Neural crest cell (in vitro differentiated cells): ENCODE data around the gene SH3RF3. TPM values are rescaled to one million over a fixed set of nuclear protein-coding genes. Genes with fewer than 3 reads are reported as not detected.

Experiments used
- DNase-seq: peaks from one replicate; pipeline ENCODE4 v3.0.0; 2021; ENCODE audit warnings: low read depth, mixed read lengths, low spot score
- H3K27ac Mint-ChIP-seq: one replicate; pipeline ENCODE4 v1.8.0; 2021; ENCODE audit warnings: mild to moderate bottlenecking, mixed read lengths; ENCODE audit not compliant: unreplicated experiment
- H3K27me3 Mint-ChIP-seq: 2 replicates; pipeline ENCODE4 v1.8.0; 2021; ENCODE audit warnings: low read depth, mild to moderate bottlenecking, mixed read lengths
- H3K36me3 Mint-ChIP-seq: 2 replicates; pipeline ENCODE4 v1.8.0; 2021; ENCODE audit warnings: low read depth, mild to moderate bottlenecking, mixed read lengths
- H3K4me1 Mint-ChIP-seq: 2 replicates; pipeline ENCODE4 v1.8.0; 2021; ENCODE audit warnings: mixed read lengths
- H3K4me3 Mint-ChIP-seq: one replicate; pipeline ENCODE4 v1.8.0; 2021; ENCODE audit warnings: mild to moderate bottlenecking, mixed read lengths
- H3K9me3 Mint-ChIP-seq: 2 replicates; pipeline ENCODE4 v1.8.0; 2021; ENCODE audit warnings: mixed read lengths
- total RNA-seq: library from RNA; stranded (reverse); gene quantifications from 2 replicates; pipeline ENCODE4 v1.2.1, GENCODE V29; 2021
- TF ChIP-seq, protein P1 (sequence below): fragments of 200-600 bp; sonication (generic); conservative IDR thresholded peaks from 2 replicates; pipeline ENCODE4 v1.5.0; 2021; ENCODE audit warnings: antibody characterized with exemption, mild to moderate bottlenecking

The SH3RF3 gene
- total RNA-seq, 1 donor from 2014 or later = 0.70 TPM

DNA sequence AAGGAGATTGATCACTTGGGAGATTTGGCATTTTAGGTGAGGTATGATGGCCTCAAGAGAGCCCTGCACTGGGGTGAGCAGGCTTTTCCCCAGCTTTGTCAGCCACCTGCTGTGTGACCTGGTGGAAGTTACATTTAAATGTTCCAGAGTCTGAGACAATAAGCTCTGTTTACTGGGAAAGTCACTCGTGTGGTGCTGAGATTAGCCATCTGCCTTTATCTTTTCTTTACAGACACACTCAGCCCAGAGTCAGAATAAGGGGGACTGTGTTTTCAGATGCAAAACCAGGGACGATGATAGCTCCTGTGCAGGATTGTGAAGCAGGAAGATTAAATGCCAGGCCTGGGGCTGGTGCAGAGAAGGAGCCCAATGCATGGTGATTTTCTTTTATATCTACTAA is 47.9 kb downstream of the SH3RF3 start:
- DNase-seq = no peak
- Mint-ChIP-seq H3K27ac (no peak overlapping the region), H3K4me3 (no peak overlapping the region), H3K36me3 (peaks cover 2% of the 10 kb centered on the region), H3K9me3 (peaks cover 5% of the 10 kb centered on the region), H3K27me3 (no peaks in the 10 kb centered on the region), H3K4me1 (peaks cover 10% of the 10 kb centered on the region)
- TF ChIP-seq, protein P1, sequence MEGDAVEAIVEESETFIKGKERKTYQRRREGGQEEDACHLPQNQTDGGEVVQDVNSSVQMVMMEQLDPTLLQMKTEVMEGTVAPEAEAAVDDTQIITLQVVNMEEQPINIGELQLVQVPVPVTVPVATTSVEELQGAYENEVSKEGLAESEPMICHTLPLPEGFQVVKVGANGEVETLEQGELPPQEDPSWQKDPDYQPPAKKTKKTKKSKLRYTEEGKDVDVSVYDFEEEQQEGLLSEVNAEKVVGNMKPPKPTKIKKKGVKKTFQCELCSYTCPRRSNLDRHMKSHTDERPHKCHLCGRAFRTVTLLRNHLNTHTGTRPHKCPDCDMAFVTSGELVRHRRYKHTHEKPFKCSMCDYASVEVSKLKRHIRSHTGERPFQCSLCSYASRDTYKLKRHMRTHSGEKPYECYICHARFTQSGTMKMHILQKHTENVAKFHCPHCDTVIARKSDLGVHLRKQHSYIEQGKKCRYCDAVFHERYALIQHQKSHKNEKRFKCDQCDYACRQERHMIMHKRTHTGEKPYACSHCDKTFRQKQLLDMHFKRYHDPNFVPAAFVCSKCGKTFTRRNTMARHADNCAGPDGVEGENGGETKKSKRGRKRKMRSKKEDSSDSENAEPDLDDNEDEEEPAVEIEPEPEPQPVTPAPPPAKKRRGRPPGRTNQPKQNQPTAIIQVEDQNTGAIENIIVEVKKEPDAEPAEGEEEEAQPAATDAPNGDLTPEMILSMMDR = no peak

- H3K36me3 Mint-ChIP-seq = peaks cover 2% of the 10 kb centered on the region
- H3K4me1 Mint-ChIP-seq = peaks cover 10% of the 10 kb centered on the region
- TF ChIP-seq, protein P1 = no peak
- H3K9me3 Mint-ChIP-seq = peaks cover 5% of the 10 kb centered on the region
- DNase-seq = no peak
- H3K27me3 Mint-ChIP-seq = no peaks in the 10 kb centered on the region
- H3K27ac Mint-ChIP-seq = peak overlapping the region; percentile 54
- H3K4me3 Mint-ChIP-seq = no peak overlapping the region
Measured at GRCh38 chr2:109177635-109178034, 48.6 kb downstream of the SH3RF3 start.

DNA sequence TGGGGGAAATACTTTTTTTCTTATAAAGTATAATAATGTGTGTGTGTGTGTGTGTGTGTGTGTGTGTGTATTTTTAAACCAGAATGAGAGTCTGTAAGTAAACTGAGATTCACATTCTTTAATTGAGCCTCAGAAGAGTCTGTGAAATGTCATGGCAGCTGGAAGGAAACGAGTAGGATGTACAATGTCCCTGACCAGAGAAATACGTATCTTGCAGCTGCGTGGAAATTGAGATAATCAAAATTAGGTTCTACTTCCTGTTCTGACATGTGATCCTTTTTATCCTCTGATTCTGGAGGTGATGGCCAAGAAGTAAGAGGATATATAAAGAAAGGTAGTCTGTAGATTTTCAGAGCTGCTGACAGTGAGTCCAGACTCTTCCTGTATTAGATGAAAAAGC is 50.0 kb downstream of the SH3RF3 start:
- TF ChIP-seq, protein P1 = no peak
- no peak for DNase-seq
- Mint-ChIP-seq H3K4me1 (peaks cover 10% of the 10 kb centered on the region), H3K36me3 (peaks cover 2% of the 10 kb centered on the region), H3K27ac (no peak overlapping the region), H3K27me3 (no peaks in the 10 kb centered on the region), H3K9me3 (peaks cover 5% of the 10 kb centered on the region), H3K4me3 (no peak overlapping the region)

GRCh38 chr2:109180786-109181185 is 51.8 kb downstream of the SH3RF3 start:
- peaks cover 10% of the 10 kb centered on the region for H3K4me1 Mint-ChIP-seq
- TF ChIP-seq, protein P1 = no peak
- no peaks in the 10 kb centered on the region for H3K27me3 Mint-ChIP-seq
- H3K36me3 Mint-ChIP-seq = peaks cover 2% of the 10 kb centered on the region
- H3K4me3 Mint-ChIP-seq = no peak overlapping the region
- no peak overlapping the region for H3K27ac Mint-ChIP-seq
- H3K9me3 Mint-ChIP-seq = peaks cover 5% of the 10 kb centered on the region
- DNase-seq = no peak

DNA sequence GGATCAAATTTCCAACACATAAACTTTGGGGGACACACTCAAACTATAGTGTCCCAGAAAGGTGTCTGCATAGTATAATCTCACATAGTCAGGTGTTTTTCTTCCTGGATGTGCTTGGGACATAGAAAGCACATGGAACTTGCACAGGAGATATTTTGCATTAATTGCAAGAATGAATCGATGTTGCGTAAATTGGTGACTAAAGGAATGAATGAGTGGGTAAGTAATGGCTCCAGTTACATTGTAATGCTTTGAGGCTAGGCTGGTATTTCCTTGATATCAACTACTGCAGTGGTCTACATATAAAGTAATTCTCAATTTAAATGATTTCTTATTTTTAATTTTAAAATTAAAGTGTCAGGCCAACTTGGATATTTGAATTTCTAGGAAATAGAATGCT is 53.4 kb downstream of the SH3RF3 start:
- TF ChIP-seq, protein P1 = no peak
- H3K27me3 Mint-ChIP-seq = no peaks in the 10 kb centered on the region
- H3K36me3 Mint-ChIP-seq = peaks cover 2% of the 10 kb centered on the region
- no peak overlapping the region for H3K27ac Mint-ChIP-seq
- peaks cover under 1% of the 10 kb centered on the region for H3K4me1 Mint-ChIP-seq
- H3K4me3 Mint-ChIP-seq = no peak overlapping the region
- peaks cover 5% of the 10 kb centered on the region for H3K9me3 Mint-ChIP-seq
- no peak for DNase-seq

- Mint-ChIP-seq H3K27me3 (no peaks in the 10 kb centered on the region), H3K27ac (no peak overlapping the region), H3K36me3 (peaks cover 2% of the 10 kb centered on the region), H3K4me1 (no peaks in the 10 kb centered on the region), H3K9me3 (peaks cover 5% of the 10 kb centered on the region), H3K4me3 (no peak overlapping the region)
- no peak for DNase-seq
- TF ChIP-seq, protein P1 = no peak
Measured at GRCh38 chr2:109183871-109184270, 54.9 kb downstream of the SH3RF3 start.
